Endodermal cell (in vitro differentiated cells): Measurements from ENCODE around the gene ADAM22. TPM values are rescaled to one million over a fixed set of nuclear protein-coding genes. Genes with fewer than 3 reads are reported as not detected.

ENCODE experiments used
- DNase-seq: peaks from one replicate; pipeline ENCODE4 v3.0.0-alpha.2; 2017
- H3K27ac ChIP-seq: 2 replicates; pipeline ENCODE4 v1.5.1; 2013; ENCODE audit warnings: mild to moderate bottlenecking, low read depth, low read length, moderate library complexity
- H3K27me3 ChIP-seq: 2 replicates; pipeline ENCODE4 v1.6.1; 2013; ENCODE audit warnings: mild to moderate bottlenecking, low read length, moderate library complexity; ENCODE audit not compliant: insufficient read depth, control insufficient read depth, poor library complexity, severe bottlenecking
- H3K36me3 ChIP-seq: 2 replicates; pipeline ENCODE4 v1.7.0; 2013; ENCODE audit warnings: mild to moderate bottlenecking, low read length, moderate library complexity; ENCODE audit not compliant: control insufficient read depth, insufficient read depth
- H3K4me1 ChIP-seq: one replicate; pipeline ENCODE4 v1.7.0; 2013; ENCODE audit warnings: low read length; ENCODE audit not compliant: control insufficient read depth, insufficient read depth
- H3K4me3 ChIP-seq: 2 replicates; pipeline ENCODE4 v1.5.1; 2013; ENCODE audit warnings: mild to moderate bottlenecking, low read length, moderate library complexity
- H3K9ac ChIP-seq: 2 replicates; pipeline ENCODE4 v1.6.1; 2013; ENCODE audit warnings: mild to moderate bottlenecking, low read length, moderate library complexity; ENCODE audit not compliant: poor library complexity, severe bottlenecking; ENCODE audit errors: extremely low read depth
- H3K9me3 ChIP-seq: 2 replicates; pipeline ENCODE4 v1.6.1; 2013; ENCODE audit warnings: mild to moderate bottlenecking, low read length, moderate library complexity; ENCODE audit not compliant: control insufficient read depth
- H3K27ac Mint-ChIP-seq: 2 replicates; pipeline ENCODE4 v1.8.0; 2020; ENCODE audit warnings: mixed read lengths
- H3K27me3 Mint-ChIP-seq: 2 replicates; pipeline ENCODE4 v1.8.0; 2021; ENCODE audit warnings: mild to moderate bottlenecking, mixed read lengths; ENCODE audit not compliant: insufficient read depth
- H3K36me3 Mint-ChIP-seq: 2 replicates; pipeline ENCODE4 v1.8.0; 2020; ENCODE audit warnings: low read depth, mixed read lengths
- H3K4me1 Mint-ChIP-seq: 2 replicates; pipeline ENCODE4 v1.8.0; 2020; ENCODE audit warnings: mixed read lengths
- H3K4me3 Mint-ChIP-seq: 2 replicates; pipeline ENCODE4 v1.8.0; 2020; ENCODE audit warnings: mild to moderate bottlenecking, moderate library complexity, mixed read lengths
- H3K9me3 Mint-ChIP-seq: 2 replicates; pipeline ENCODE4 v1.8.0; 2020; ENCODE audit warnings: mild to moderate bottlenecking, mixed read lengths
- WGBS, 2 experiments: methylation state at CpG; one replicate each; pipeline versions ENCODE4 v1.1.5 to v1.1.7; 2013; ENCODE audit warnings: missing lambda C conversion rate in 2 of 2, mixed read lengths in 1 of 2; ENCODE audit not compliant: insufficient coverage in 1 of 2, insufficient read length in 1 of 2; 5-methylcytosine and 5-hydroxymethylcytosine counted together
- total RNA-seq, 2 donors: library from RNA; stranded (reverse); fragmentation: NEBNext Ultra II Directional in 1 of 2; extraction: Animal tissue kit (Norgen Biotek cat#: 25700) in 1 of 2; gene quantifications; 2 replicates in 1 of 2; 3 replicates in 1 of 2; pipeline ENCODE4 v1.2.1, GENCODE V29; 2021
- TF ChIP-seq, protein P1 (sequence below): fragments of 200-600 bp; sonication (generic); conservative IDR thresholded peaks from 2 replicates; pipeline ENCODE4 v1.5.0; 2021; ENCODE audit warnings: antibody characterized with exemption, mild to moderate bottlenecking

Gene ADAM22
- total RNA-seq, 2 donors from 2014 or later, result 10.9 to 11.5 TPM

DNA sequence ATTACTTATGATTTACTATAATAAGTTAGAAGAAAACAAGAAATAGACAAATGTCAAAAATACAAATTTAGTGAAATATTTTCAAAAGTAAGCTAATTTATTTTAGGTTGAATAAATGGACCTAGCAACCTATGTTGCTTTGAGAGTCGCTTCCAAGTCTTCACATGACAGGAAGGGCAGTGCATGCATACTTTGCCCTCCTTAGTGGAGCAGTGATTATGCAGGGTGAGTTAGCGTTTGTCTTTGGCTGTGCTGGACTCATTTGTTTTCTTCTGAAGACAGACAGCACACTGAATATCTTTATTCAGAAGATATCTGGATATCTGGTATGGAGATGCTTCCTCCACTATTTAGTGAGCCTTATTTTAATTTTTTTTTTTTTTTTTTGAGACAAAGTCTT lies 183.3 kb downstream of the ADAM22 start:
- no peaks in the 10 kb centered on the region for H3K27me3 ChIP-seq
- whole genome bisulfite sequencing, 2 experiments, result 87 to 100% methylated on average over 1 to 2 of the region's 2 CpGs
- H3K36me3 Mint-ChIP-seq, result no peaks in the 10 kb centered on the region
- no peaks in the 10 kb centered on the region for H3K9me3 Mint-ChIP-seq
- no peak overlapping the region for H3K27ac Mint-ChIP-seq
- H3K9me3 ChIP-seq, result no peaks in the 10 kb centered on the region
- no peak overlapping the region for H3K4me3 ChIP-seq
- H3K4me1 Mint-ChIP-seq, result peaks cover 2% of the 10 kb centered on the region
- H3K9ac ChIP-seq, result no peak overlapping the region
- no peaks in the 10 kb centered on the region for H3K27me3 Mint-ChIP-seq
- TF ChIP-seq, protein P1, sequence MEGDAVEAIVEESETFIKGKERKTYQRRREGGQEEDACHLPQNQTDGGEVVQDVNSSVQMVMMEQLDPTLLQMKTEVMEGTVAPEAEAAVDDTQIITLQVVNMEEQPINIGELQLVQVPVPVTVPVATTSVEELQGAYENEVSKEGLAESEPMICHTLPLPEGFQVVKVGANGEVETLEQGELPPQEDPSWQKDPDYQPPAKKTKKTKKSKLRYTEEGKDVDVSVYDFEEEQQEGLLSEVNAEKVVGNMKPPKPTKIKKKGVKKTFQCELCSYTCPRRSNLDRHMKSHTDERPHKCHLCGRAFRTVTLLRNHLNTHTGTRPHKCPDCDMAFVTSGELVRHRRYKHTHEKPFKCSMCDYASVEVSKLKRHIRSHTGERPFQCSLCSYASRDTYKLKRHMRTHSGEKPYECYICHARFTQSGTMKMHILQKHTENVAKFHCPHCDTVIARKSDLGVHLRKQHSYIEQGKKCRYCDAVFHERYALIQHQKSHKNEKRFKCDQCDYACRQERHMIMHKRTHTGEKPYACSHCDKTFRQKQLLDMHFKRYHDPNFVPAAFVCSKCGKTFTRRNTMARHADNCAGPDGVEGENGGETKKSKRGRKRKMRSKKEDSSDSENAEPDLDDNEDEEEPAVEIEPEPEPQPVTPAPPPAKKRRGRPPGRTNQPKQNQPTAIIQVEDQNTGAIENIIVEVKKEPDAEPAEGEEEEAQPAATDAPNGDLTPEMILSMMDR, result no peak
- no peak for DNase-seq
- no peak overlapping the region for H3K27ac ChIP-seq
- no peaks in the 10 kb centered on the region for H3K36me3 ChIP-seq
- no peak overlapping the region for H3K4me3 Mint-ChIP-seq
- no peaks in the 10 kb centered on the region for H3K4me1 ChIP-seq

DNA sequence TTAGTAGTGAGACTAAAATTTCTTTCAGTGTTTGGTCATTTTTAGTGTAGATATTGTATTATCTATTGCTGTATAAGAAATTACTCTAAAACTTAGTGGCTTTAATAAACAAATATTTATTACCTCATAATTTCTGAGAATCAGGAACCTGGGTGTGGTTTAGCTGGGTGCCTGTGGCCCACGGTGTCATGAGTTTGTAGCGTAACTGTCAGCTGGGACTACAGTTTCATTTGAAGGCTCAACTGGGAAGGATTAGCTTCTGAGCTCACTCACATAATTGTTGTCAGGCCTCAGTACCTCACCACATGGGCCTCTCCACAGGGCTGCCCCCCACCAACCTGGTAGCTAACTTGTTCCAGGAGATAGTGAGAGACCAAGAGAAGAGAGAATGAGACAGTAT lies 187.3 kb downstream of the ADAM22 start:
- no peaks in the 10 kb centered on the region for H3K9me3 Mint-ChIP-seq
- DNase-seq, result no peak
- no peaks in the 10 kb centered on the region for H3K36me3 ChIP-seq
- H3K4me3 ChIP-seq, result no peak overlapping the region
- H3K4me1 Mint-ChIP-seq, result no peaks in the 10 kb centered on the region
- 80 to 100% methylated on average over 2 of the region's 2 CpGs for WGBS, 2 experiments
- H3K36me3 Mint-ChIP-seq, result no peaks in the 10 kb centered on the region
- no peak overlapping the region for H3K27ac Mint-ChIP-seq
- H3K27me3 ChIP-seq, result no peaks in the 10 kb centered on the region
- H3K4me1 ChIP-seq, result no peaks in the 10 kb centered on the region
- TF ChIP-seq, protein P1, result no peak
- no peak overlapping the region for H3K27ac ChIP-seq
- H3K9ac ChIP-seq, result no peak overlapping the region
- no peaks in the 10 kb centered on the region for H3K27me3 Mint-ChIP-seq
- H3K4me3 Mint-ChIP-seq, result no peak overlapping the region
- H3K9me3 ChIP-seq, result no peaks in the 10 kb centered on the region

DNA sequence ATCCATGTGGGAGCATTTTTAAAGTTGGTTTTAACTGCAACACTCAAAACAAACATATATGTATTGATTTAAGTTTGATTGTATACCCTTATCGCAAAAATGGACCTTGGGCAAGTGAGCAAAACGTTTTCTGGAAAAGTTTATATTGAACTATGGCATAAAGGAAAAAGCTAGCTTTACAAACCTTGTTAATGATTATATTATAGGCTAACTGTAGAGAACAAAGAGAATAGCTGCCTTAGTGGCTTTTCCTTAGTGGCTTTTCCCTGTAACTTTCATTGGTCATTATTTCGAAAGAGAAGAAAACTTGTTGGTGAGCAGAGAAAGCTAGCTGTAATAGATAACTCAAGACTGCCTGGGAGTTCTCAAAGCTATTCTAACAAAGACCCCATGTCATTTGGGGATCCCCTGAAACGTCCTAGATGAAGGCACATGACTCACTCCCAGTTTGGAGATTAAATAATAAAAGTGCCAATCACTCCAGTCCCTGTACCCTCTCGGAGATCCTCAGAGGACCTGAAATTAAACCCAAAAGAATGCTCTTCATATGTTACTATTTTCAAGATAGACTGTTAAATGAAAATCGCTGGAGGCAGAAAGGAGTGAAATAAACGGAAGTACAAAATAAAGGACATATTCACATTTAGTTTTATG lies 193.7 kb downstream of the ADAM22 start:
- H3K4me1 ChIP-seq, result no peaks in the 10 kb centered on the region
- WGBS, 2 experiments, result 83 to 86% methylated on average over 1 to 7 of the region's 7 CpGs
- Mint-ChIP-seq H3K9me3 (no peaks in the 10 kb centered on the region), H3K36me3 (no peaks in the 10 kb centered on the region), H3K4me1 (no peaks in the 10 kb centered on the region), H3K4me3 (no peak overlapping the region), H3K27ac (no peak overlapping the region), H3K27me3 (no peaks in the 10 kb centered on the region)
- no peak overlapping the region for H3K4me3 ChIP-seq
- no peak overlapping the region for H3K9ac ChIP-seq
- TF ChIP-seq, protein P1, result no peak
- no peaks in the 10 kb centered on the region for H3K36me3 ChIP-seq
- DNase-seq, result no peak
- no peaks in the 10 kb centered on the region for H3K27me3 ChIP-seq
- H3K9me3 ChIP-seq, result no peaks in the 10 kb centered on the region
- no peak overlapping the region for H3K27ac ChIP-seq
